ENCODE measurements around the gene CYYR1. TPM values are rescaled to one million over a fixed set of nuclear protein-coding genes. Genes with fewer than 3 reads are reported as not detected.

The CYYR1 gene
- total RNA-seq, 2 experiments from 2014 or later: not detected

DNA sequence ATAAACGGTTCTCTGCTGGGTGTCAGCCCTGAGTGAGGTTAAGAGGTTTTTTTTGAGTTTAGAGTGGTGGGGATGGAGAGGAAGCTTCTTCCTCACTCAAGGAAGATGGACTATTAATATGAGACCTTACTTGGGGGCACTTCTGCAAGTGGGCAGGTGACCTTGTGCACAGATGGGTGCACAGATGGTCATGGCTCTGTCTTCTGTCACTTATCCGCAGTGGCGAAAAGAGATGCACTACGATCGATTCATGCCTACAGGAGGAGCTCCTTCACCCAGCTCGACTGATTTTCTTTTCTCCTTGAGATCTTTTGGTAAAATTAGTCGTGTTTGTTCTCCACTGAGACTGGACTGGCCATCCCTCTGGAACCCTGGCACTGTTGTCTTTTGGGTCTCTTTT, 22.9 kb upstream of the CYYR1 start:
- ChIA-PET POLR2A (interaction anchor here (0.6 kb wide), 1 partner anchor 70 kb away, joined by 3 read pairs; no protein-coding TSS in a partner anchor), CTCF (ENCODE audit: unreplicated experiment) (no interaction called here)
- TF ChIP-seq EZH2phosphoT487 (IDR thresholded peaks at IDR 0.05; ENCODE audit: borderline replicate concordance, low read depth, low read length): no peak
- TF ChIP-seq, protein P1, sequence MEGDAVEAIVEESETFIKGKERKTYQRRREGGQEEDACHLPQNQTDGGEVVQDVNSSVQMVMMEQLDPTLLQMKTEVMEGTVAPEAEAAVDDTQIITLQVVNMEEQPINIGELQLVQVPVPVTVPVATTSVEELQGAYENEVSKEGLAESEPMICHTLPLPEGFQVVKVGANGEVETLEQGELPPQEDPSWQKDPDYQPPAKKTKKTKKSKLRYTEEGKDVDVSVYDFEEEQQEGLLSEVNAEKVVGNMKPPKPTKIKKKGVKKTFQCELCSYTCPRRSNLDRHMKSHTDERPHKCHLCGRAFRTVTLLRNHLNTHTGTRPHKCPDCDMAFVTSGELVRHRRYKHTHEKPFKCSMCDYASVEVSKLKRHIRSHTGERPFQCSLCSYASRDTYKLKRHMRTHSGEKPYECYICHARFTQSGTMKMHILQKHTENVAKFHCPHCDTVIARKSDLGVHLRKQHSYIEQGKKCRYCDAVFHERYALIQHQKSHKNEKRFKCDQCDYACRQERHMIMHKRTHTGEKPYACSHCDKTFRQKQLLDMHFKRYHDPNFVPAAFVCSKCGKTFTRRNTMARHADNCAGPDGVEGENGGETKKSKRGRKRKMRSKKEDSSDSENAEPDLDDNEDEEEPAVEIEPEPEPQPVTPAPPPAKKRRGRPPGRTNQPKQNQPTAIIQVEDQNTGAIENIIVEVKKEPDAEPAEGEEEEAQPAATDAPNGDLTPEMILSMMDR (conservative IDR thresholded peaks at IDR 0.05; ENCODE audit: low read length): no peak
- no peaks in the 10 kb centered on the region for H3K79me2 ChIP-seq (ENCODE audit: insufficient read depth, low read depth, low read length)
- no peaks in the 10 kb centered on the region for H3K36me3 ChIP-seq (ENCODE audit: insufficient read depth, low read length)
- no peak for DNase-seq (ENCODE audit: low spot score)
- no peaks in the 10 kb centered on the region for H4K20me1 ChIP-seq (ENCODE audit: insufficient read depth, low read length)
- intact Hi-C loops (cut with micrococcal nuclease; ENCODE audit: unreplicated experiment): no loop called here
- no peaks in the 10 kb centered on the region for H3K4me1 ChIP-seq (ENCODE audit: insufficient read depth, low read length, poor library complexity, severe bottlenecking)
- H3K4me3 ChIP-seq (ENCODE audit: low read depth, low read length, poor library complexity, severe bottlenecking): no peak overlapping the region
- H3K27ac ChIP-seq (ENCODE audit: low read depth, low read length, poor library complexity, severe bottlenecking): no peak overlapping the region
- no TSS peak for BruUV-seq (replicated peaks)
- H3K9me2 ChIP-seq (ENCODE audit: insufficient read depth, low read length): no peaks in the 10 kb centered on the region
- H2AFZ ChIP-seq (ENCODE audit: low read length): no peak overlapping the region
- no peaks in the 10 kb centered on the region for H3K9me3 ChIP-seq (ENCODE audit: low read length)
- no peak overlapping the region for H3K4me2 ChIP-seq (ENCODE audit: low read length)

GRCh38 chr21:26593800-26594199, 20.7 kb upstream of the CYYR1 start:
- H3K4me3 ChIP-seq (ENCODE audit: low read depth, low read length, poor library complexity, severe bottlenecking): no peak overlapping the region
- no peak overlapping the region for H3K4me2 ChIP-seq (ENCODE audit: low read length)
- H3K79me2 ChIP-seq (ENCODE audit: insufficient read depth, low read depth, low read length): no peaks in the 10 kb centered on the region
- H3K9me2 ChIP-seq (ENCODE audit: insufficient read depth, low read length): no peaks in the 10 kb centered on the region
- intact Hi-C loops (cut with micrococcal nuclease; ENCODE audit: unreplicated experiment): no loop called here
- no peaks in the 10 kb centered on the region for H3K9me3 ChIP-seq (ENCODE audit: low read length)
- TF ChIP-seq EZH2phosphoT487 (IDR thresholded peaks at IDR 0.05; ENCODE audit: borderline replicate concordance, low read depth, low read length): no peak
- TF ChIP-seq, protein P1 (conservative IDR thresholded peaks at IDR 0.05; ENCODE audit: low read length): no peak
- H3K4me1 ChIP-seq (ENCODE audit: insufficient read depth, low read length, poor library complexity, severe bottlenecking): no peaks in the 10 kb centered on the region
- H3K36me3 ChIP-seq (ENCODE audit: insufficient read depth, low read length): no peaks in the 10 kb centered on the region
- no peak overlapping the region for H3K27ac ChIP-seq (ENCODE audit: low read depth, low read length, poor library complexity, severe bottlenecking)
- no peak for DNase-seq (ENCODE audit: low spot score)
- H4K20me1 ChIP-seq (ENCODE audit: insufficient read depth, low read length): no peaks in the 10 kb centered on the region
- no peak overlapping the region for H2AFZ ChIP-seq (ENCODE audit: low read length)
- BruUV-seq (replicated peaks): no TSS peak
- ChIA-PET POLR2A (interaction anchor here (0.6 kb wide), 1 partner anchor 419 kb away, joined by 4 read pairs; no protein-coding TSS in a partner anchor), CTCF (ENCODE audit: unreplicated experiment) (no interaction called here)

GRCh38 chr21:26591543-26591942, 18.5 kb upstream of the CYYR1 start:
- Histone ChIP-seq H3K27ac (ENCODE audit: low read depth, low read length, poor library complexity, severe bottlenecking) (no peak overlapping the region), H2AFZ (ENCODE audit: low read length) (no peak overlapping the region), H3K9me3 (ENCODE audit: low read length) (no peaks in the 10 kb centered on the region), H3K4me2 (ENCODE audit: low read length) (no peak overlapping the region), H3K36me3 (ENCODE audit: insufficient read depth, low read length) (no peaks in the 10 kb centered on the region), H3K4me3 (ENCODE audit: low read depth, low read length, poor library complexity, severe bottlenecking) (no peak overlapping the region), H3K9me2 (ENCODE audit: insufficient read depth, low read length) (no peaks in the 10 kb centered on the region), H4K20me1 (ENCODE audit: insufficient read depth, low read length) (no peaks in the 10 kb centered on the region), H3K79me2 (ENCODE audit: insufficient read depth, low read depth, low read length) (no peaks in the 10 kb centered on the region), H3K4me1 (ENCODE audit: insufficient read depth, low read length, poor library complexity, severe bottlenecking) (no peaks in the 10 kb centered on the region)
- intact Hi-C loops (cut with micrococcal nuclease; ENCODE audit: unreplicated experiment): no loop called here
- ChIA-PET CTCF (ENCODE audit: unreplicated experiment) (no interaction called here), POLR2A (no interaction called here)
- no TSS peak for BruUV-seq (replicated peaks)
- DNase-seq (ENCODE audit: low spot score): no peak
- TF ChIP-seq, protein P1 (conservative IDR thresholded peaks at IDR 0.05; ENCODE audit: low read length): no peak
- TF ChIP-seq EZH2phosphoT487 (IDR thresholded peaks at IDR 0.05; ENCODE audit: borderline replicate concordance, low read depth, low read length): no peak
